ENCODE measurements around the gene IL1RN.

GRCh38 chr2:113164930-113165585 lies 37.7 kb downstream of the IL1RN start:
- no peak for TF ChIP-seq CTCF (IDR thresholded peaks at IDR 0.05)
- TF ChIP-seq POLR2AphosphoS5 (IDR thresholded peaks at IDR 0.05; ENCODE audit: low read depth, low read length) = no peak
- TF ChIP-seq SIN3A (IDR thresholded peaks at IDR 0.05; ENCODE audit: borderline replicate concordance, low read depth, low read length) = no peak
- TF ChIP-seq RAD21 (IDR thresholded peaks at IDR 0.05; ENCODE audit: low read length) = no peak
- no peak for TF ChIP-seq FOSL2 (IDR thresholded peaks at IDR 0.05; ENCODE audit: borderline replicate concordance, low read depth)

Measured in SK-N-SH (cell line).